SK-N-SH treated with all-trans-retinoic acid at 6 μM for 48 hours (cell line): ENCODE measurements around the gene MAP2K6.
"Not testable (repeated sequence)": the region's sequence is repeated elsewhere in the genome, so short reads cannot be mapped to it uniquely, and the experiment has no call there.

ENCODE experiments used
- ATAC-seq: fragments of 200-7000 bp; cut with Tn5 transposase; 3 replicates; pipeline ENCODE4 v1.9.1; 2020; ENCODE audit warnings: mild to moderate bottlenecking, moderate library complexity
- ARNTL ChIP-seq: fragments of 450-650 bp; formaldehyde crosslinking; IDR thresholded peaks from 2 replicates; pipeline ENCODE4 v1.5.0; 2020; ENCODE audit warnings: low read depth, mild to moderate bottlenecking, moderate library complexity, borderline replicate concordance
- BACH2 ChIP-seq: fragments of 250-450 bp; sonication (Bioruptor Pico); IDR thresholded peaks from 2 replicates; pipeline ENCODE4 v1.9.0; 2021; ENCODE audit warnings: mild to moderate bottlenecking, borderline replicate concordance
- CSDC2 ChIP-seq: fragments of 250-450 bp; sonication (Bioruptor Pico); IDR thresholded peaks from 2 replicates; pipeline ENCODE4 v1.5.0; 2020; ENCODE audit warnings: mild to moderate bottlenecking, moderate library complexity
- ESRRG ChIP-seq: fragments of 250-450 bp; sonication (Bioruptor Pico); IDR thresholded peaks from 2 replicates; pipeline ENCODE4 v1.6.1; 2021; ENCODE audit warnings: mild to moderate bottlenecking
- GLIS3 ChIP-seq: fragments of 250-450 bp; sonication (Bioruptor Pico); IDR thresholded peaks from 2 replicates; pipeline ENCODE4 v1.5.0; 2020; ENCODE audit warnings: mild to moderate bottlenecking, moderate library complexity
- ISL1 ChIP-seq: fragments of 250-450 bp; sonication (Bioruptor Pico); IDR thresholded peaks from 2 replicates; pipeline ENCODE4 v2.1.2; 2022; ENCODE audit warnings: mild to moderate bottlenecking, moderate library complexity
- POU6F1 ChIP-seq: fragments of 250-450 bp; sonication (Bioruptor Pico); IDR thresholded peaks from 2 replicates; pipeline ENCODE4 v1.8.0; 2021; ENCODE audit warnings: low read depth, mild to moderate bottlenecking, moderate library complexity, borderline replicate concordance
- PPARA ChIP-seq: fragments of 250-450 bp; sonication (Bioruptor Pico); IDR thresholded peaks from 2 replicates; pipeline ENCODE4 v1.5.0; 2020; ENCODE audit warnings: mild to moderate bottlenecking, borderline replicate concordance
- RARB ChIP-seq: fragments of 250-450 bp; sonication (Bioruptor Pico); IDR thresholded peaks from 2 replicates; pipeline ENCODE4 v1.8.0; 2021; ENCODE audit warnings: mild to moderate bottlenecking, moderate library complexity
- SNAI2 ChIP-seq: fragments of 250-450 bp; sonication (Bioruptor Pico); IDR thresholded peaks from 2 replicates; pipeline ENCODE4 v1.5.0; 2020; ENCODE audit warnings: mild to moderate bottlenecking, moderate library complexity
- TCF4 ChIP-seq: fragments of 250-450 bp; sonication (Bioruptor Pico); IDR thresholded peaks from 2 replicates; pipeline ENCODE4 v1.8.0; 2021; ENCODE audit warnings: mild to moderate bottlenecking, moderate library complexity, borderline replicate concordance
- TOX ChIP-seq: fragments of 250-450 bp; sonication (Bioruptor Pico); IDR thresholded peaks from 2 replicates; pipeline ENCODE4 v1.8.0; 2021; ENCODE audit warnings: mild to moderate bottlenecking, moderate library complexity, borderline replicate concordance
- ZC3H10 ChIP-seq: fragments of 250-450 bp; sonication (Bioruptor Pico); IDR thresholded peaks from 2 replicates; pipeline ENCODE4 v1.5.1; 2021; ENCODE audit warnings: mild to moderate bottlenecking, moderate library complexity
- ZFP3 ChIP-seq: fragments of 250-450 bp; sonication (Bioruptor Pico); IDR thresholded peaks from 2 replicates; pipeline ENCODE4 v1.5.0; 2020; ENCODE audit warnings: mild to moderate bottlenecking, moderate library complexity
- ZFP30 ChIP-seq: fragments of 450-650 bp; formaldehyde crosslinking; IDR thresholded peaks from 2 replicates; pipeline ENCODE4 v1.5.0; 2022; ENCODE audit warnings: mild to moderate bottlenecking, moderate library complexity
- ZNF565 ChIP-seq: fragments of 450-650 bp; formaldehyde crosslinking; conservative IDR thresholded peaks from 2 replicates; pipeline ENCODE4 v1.5.0; 2020; ENCODE audit warnings: low read depth, mild to moderate bottlenecking, moderate library complexity
- ZNF70 ChIP-seq: fragments of 450-650 bp; formaldehyde crosslinking; IDR thresholded peaks from 2 replicates; pipeline ENCODE4 v1.5.0; 2020; ENCODE audit warnings: mild to moderate bottlenecking, moderate library complexity
- ZNF8 ChIP-seq: fragments of 450-650 bp; formaldehyde crosslinking; IDR thresholded peaks from 2 replicates; pipeline ENCODE4 v1.5.0; 2020; ENCODE audit warnings: mild to moderate bottlenecking, moderate library complexity
- TF ChIP-seq, protein P1 (sequence below): fragments of 250-450 bp; sonication (Bioruptor Pico); IDR thresholded peaks from 2 replicates; pipeline ENCODE4 v1.5.0; 2020; ENCODE audit warnings: mild to moderate bottlenecking, moderate library complexity
- TF ChIP-seq, protein P2 (sequence below): fragments of 250-450 bp; sonication (Bioruptor Pico); IDR thresholded peaks from 2 replicates; pipeline ENCODE4 v1.8.0; 2020; ENCODE audit warnings: mild to moderate bottlenecking, moderate library complexity, borderline replicate concordance
- TF ChIP-seq, protein P3 (sequence below): fragments of 250-450 bp; sonication (Bioruptor Pico); IDR thresholded peaks from 2 replicates; pipeline ENCODE4 v1.5.1; 2021; ENCODE audit warnings: mild to moderate bottlenecking, moderate library complexity
- TF ChIP-seq, protein P4 (sequence below): fragments of 250-450 bp; sonication (Bioruptor Pico); IDR thresholded peaks from 2 replicates; pipeline ENCODE4 v1.5.1; 2020; ENCODE audit warnings: low read depth, mild to moderate bottlenecking, moderate library complexity

The MAP2K6 gene

DNA sequence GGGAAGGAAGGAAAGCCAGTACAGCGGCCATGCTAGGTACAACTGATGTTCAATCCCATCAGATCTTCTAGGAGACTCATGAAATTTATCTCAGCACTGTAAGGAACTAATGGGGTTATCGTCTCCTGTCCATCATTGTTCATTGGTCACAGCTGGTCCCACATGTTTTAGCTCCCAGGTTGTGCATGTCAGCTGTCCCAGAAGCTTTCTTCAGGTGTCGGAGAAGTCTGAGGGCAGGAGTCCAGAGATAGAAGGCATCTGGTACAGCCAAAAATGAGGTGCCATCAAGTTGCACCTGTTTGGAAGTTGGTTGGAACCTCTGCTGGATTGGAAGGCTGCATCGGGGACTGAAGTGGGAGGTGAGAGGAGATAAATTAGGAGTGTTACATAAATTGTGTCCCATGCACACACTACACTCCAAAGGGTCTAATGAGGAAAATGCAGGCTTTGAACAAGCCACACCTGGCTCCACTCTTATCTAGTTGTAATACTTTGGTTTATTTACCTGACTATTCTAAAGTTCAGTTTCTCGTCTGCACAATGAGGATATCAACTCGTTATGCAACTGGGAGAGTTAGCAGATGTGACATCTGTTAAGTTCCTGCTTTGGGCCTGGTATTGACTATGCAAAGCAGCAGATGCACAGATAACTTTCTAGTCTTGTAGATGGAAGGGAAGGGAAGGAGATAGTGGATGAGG, 62.9 kb downstream of the MAP2K6 start:
- ATAC-seq = no peak
- no peak for TF ChIP-seq TCF4 (CRISPR knock-in tag)
- TF ChIP-seq ISL1 (CRISPR knock-in tag) = no peak
- no peak for TF ChIP-seq ZNF565
- no peak for TF ChIP-seq ZFP3
- TF ChIP-seq, protein P1, sequence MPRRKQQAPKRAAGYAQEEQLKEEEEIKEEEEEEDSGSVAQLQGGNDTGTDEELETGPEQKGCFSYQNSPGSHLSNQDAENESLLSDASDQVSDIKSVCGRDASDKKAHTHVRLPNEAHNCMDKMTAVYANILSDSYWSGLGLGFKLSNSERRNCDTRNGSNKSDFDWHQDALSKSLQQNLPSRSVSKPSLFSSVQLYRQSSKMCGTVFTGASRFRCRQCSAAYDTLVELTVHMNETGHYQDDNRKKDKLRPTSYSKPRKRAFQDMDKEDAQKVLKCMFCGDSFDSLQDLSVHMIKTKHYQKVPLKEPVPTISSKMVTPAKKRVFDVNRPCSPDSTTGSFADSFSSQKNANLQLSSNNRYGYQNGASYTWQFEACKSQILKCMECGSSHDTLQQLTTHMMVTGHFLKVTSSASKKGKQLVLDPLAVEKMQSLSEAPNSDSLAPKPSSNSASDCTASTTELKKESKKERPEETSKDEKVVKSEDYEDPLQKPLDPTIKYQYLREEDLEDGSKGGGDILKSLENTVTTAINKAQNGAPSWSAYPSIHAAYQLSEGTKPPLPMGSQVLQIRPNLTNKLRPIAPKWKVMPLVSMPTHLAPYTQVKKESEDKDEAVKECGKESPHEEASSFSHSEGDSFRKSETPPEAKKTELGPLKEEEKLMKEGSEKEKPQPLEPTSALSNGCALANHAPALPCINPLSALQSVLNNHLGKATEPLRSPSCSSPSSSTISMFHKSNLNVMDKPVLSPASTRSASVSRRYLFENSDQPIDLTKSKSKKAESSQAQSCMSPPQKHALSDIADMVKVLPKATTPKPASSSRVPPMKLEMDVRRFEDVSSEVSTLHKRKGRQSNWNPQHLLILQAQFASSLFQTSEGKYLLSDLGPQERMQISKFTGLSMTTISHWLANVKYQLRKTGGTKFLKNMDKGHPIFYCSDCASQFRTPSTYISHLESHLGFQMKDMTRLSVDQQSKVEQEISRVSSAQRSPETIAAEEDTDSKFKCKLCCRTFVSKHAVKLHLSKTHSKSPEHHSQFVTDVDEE (CRISPR knock-in tag) = no peak
- TF ChIP-seq RARB (CRISPR knock-in tag) = no peak
- TF ChIP-seq ZNF8 (CRISPR knock-in tag) = no peak
- no peak for TF ChIP-seq ZNF70 (CRISPR knock-in tag)
- TF ChIP-seq ESRRG (CRISPR knock-in tag) = no peak

- ATAC-seq = no peak
- no peak for TF ChIP-seq POU6F1 (CRISPR knock-in tag)
- no peak for TF ChIP-seq BACH2 (CRISPR knock-in tag)
- no peak for TF ChIP-seq GLIS3
- no peak for TF ChIP-seq ZNF70 (CRISPR knock-in tag)
- TF ChIP-seq, protein P2, sequence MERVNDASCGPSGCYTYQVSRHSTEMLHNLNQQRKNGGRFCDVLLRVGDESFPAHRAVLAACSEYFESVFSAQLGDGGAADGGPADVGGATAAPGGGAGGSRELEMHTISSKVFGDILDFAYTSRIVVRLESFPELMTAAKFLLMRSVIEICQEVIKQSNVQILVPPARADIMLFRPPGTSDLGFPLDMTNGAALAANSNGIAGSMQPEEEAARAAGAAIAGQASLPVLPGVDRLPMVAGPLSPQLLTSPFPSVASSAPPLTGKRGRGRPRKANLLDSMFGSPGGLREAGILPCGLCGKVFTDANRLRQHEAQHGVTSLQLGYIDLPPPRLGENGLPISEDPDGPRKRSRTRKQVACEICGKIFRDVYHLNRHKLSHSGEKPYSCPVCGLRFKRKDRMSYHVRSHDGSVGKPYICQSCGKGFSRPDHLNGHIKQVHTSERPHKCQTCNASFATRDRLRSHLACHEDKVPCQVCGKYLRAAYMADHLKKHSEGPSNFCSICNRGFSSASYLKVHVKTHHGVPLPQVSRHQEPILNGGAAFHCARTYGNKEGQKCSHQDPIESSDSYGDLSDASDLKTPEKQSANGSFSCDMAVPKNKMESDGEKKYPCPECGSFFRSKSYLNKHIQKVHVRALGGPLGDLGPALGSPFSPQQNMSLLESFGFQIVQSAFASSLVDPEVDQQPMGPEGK (CRISPR knock-in tag) = no peak
- TF ChIP-seq PPARA (CRISPR knock-in tag) = no peak
- TF ChIP-seq ZC3H10 (CRISPR knock-in tag) = no peak
- TF ChIP-seq SNAI2 (CRISPR knock-in tag) = no peak
- no peak for TF ChIP-seq ZNF565
- TF ChIP-seq RARB (CRISPR knock-in tag) = no peak
- TF ChIP-seq, protein P3, sequence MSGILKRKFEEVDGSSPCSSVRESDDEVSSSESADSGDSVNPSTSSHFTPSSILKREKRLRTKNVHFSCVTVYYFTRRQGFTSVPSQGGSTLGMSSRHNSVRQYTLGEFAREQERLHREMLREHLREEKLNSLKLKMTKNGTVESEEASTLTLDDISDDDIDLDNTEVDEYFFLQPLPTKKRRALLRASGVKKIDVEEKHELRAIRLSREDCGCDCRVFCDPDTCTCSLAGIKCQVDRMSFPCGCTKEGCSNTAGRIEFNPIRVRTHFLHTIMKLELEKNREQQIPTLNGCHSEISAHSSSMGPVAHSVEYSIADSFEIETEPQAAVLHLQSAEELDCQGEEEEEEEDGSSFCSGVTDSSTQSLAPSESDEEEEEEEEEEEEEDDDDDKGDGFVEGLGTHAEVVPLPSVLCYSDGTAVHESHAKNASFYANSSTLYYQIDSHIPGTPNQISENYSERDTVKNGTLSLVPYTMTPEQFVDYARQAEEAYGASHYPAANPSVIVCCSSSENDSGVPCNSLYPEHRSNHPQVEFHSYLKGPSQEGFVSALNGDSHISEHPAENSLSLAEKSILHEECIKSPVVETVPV (CRISPR knock-in tag) = no peak
- TF ChIP-seq TOX (CRISPR knock-in tag) = no peak
- TF ChIP-seq CSDC2 (CRISPR knock-in tag) = no peak
- no peak for TF ChIP-seq ARNTL (CRISPR knock-in tag)
- no peak for TF ChIP-seq ZFP3
Measured at GRCh38 chr17:69477903-69478266, 63.4 kb downstream of the MAP2K6 start.

DNA sequence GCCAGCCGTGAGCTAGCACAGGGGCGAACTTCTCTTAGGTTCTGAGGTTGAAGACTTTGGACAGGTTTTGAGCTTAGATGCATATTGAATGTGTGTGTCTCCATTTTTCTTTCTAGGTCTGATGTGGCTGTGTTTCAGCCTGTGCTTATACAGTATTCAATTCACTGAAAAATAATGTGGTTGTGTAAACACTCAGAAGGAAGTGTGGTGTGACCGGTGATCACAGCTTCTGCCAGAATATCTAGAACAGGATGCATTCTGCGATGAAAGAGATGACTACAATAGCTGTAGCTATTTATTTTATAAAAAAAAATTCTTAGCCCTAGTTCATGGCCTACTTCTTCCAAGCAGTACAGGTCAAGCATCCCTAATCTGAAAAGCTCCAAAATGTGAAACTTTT, 64.4 kb downstream of the MAP2K6 start:
- TF ChIP-seq ZNF70 (CRISPR knock-in tag) (no peak), RARB (CRISPR knock-in tag) (no peak), SNAI2 (CRISPR knock-in tag) (no peak), ZFP3 (no peak), PPARA (CRISPR knock-in tag) (no peak), BACH2 (CRISPR knock-in tag) (no peak), TOX (CRISPR knock-in tag) (no peak), ZFP30 (no peak), ISL1 (CRISPR knock-in tag) (no peak)
- TF ChIP-seq, protein P4, sequence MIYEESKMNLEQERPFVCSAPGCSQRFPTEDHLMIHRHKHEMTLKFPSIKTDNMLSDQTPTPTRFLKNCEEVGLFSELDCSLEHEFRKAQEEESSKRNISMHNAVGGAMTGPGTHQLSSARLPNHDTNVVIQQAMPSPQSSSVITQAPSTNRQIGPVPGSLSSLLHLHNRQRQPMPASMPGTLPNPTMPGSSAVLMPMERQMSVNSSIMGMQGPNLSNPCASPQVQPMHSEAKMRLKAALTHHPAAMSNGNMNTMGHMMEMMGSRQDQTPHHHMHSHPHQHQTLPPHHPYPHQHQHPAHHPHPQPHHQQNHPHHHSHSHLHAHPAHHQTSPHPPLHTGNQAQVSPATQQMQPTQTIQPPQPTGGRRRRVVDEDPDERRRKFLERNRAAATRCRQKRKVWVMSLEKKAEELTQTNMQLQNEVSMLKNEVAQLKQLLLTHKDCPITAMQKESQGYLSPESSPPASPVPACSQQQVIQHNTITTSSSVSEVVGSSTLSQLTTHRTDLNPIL (CRISPR knock-in tag) = no peak
- no peak for ATAC-seq

GRCh38 chr17:69479756-69480155, 65.3 kb downstream of the MAP2K6 start:
- not testable (repeated sequence) for ATAC-seq
